ENCODE results near the gene SLC19A1. TPM values are rescaled to one million over a fixed set of nuclear protein-coding genes. Genes with fewer than 3 reads are reported as not detected.

The SLC19A1 gene
- total RNA-seq, result 19.3 and 34.7 TPM in 2 replicates

DNA sequence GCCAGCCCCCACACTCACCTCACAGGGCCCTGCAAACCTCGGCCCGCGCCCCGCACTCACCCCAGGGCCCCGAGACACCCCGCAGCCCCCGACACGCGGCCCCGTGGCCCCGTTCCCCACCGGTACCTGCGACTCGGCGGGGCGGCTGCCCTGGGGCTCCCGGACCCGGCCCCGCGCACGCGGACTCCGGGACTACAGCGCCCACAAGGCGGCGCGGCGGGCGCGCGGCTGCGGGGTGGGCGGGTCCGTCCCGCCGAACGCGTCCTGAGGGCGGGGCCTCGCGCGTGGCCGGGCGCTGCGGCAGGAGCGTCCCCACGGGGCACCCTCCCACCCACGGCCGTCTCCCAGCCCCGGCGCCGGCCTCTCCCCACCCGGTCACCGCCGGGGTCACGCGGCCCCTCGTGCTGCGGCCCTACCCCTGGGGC lies at the start of gene SLC19A1:
Gene SLC19A1, minus strand, starts transcription at position 199 of the 425 bp plus-strand sequence. CDS start 4,481 bp downstream, outside the sequence.
- TF ChIP-seq CTCF (conservative IDR thresholded peaks at IDR 0.05; ENCODE audit: low read depth, low read length), result no peak
- H3K4me3 ChIP-seq (ENCODE audit: low read depth, low read length), result peak within 1 kb of the TSS; percentile 60
- no peak for DNase-seq (ENCODE audit: low read depth)

- no peak for TF ChIP-seq CTCF (conservative IDR thresholded peaks at IDR 0.05; ENCODE audit: low read depth, low read length)
- H3K4me3 ChIP-seq (ENCODE audit: low read depth, low read length), result no peak overlapping the region
Measured at GRCh38 chr21:45591619-45592207, 49.5 kb upstream of the SLC19A1 start.

DNA sequence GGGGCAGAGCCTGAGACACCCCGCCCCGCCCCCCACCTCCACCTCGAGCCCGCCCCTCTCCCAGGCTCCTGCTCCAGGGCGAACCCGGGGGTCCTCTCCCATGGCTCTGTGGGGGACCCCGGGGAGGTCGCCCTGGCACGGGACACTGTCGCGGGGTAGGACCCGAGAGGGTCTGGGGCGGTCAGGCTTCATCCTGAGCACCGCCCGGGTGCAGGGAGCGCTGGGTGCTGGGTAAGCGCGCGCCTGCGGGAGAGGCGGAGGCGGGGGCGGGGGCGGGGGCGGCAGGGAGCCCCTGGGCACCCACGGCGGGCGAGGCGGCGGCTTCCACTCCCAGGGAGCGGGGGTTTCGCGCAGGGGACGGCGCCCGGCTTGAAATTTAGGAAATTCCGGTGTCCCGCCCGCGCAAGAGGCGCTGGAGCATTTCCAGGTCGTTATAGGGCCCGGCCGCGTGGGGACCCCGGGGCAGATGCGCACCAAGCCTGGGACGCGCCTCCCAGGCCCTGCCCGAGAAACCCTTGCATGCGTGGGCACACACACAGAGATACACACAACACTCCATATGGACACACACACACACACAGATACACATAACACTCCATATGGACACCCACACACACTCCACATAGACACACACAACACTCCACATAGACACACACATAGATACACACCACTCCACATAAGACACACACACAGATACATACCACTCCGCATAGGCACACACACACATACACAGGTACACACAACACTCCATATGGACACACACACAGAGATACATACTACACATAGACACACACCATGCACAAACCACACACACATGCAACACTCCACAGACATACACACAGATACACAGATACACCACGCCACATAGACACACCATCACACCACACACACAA lies 48.7 kb upstream of the SLC19A1 start:
- H3K4me3 ChIP-seq (ENCODE audit: low read depth, low read length), result no peak overlapping the region
- TF ChIP-seq CTCF (conservative IDR thresholded peaks at IDR 0.05; ENCODE audit: low read depth, low read length), result no peak
- no peak for DNase-seq (ENCODE audit: low read depth)

More at GRCh38 chr21:45591619-45592207, 49.5 kb upstream of the SLC19A1 start:
- no peak for DNase-seq (ENCODE audit: low read depth)

- DNase-seq (ENCODE audit: low read depth), result no peak
- no peak for TF ChIP-seq CTCF (conservative IDR thresholded peaks at IDR 0.05; ENCODE audit: low read depth, low read length)
- peak overlapping the region; percentile 41 for H3K4me3 ChIP-seq (ENCODE audit: low read depth, low read length)
Measured at GRCh38 chr21:45590246-45590725, 48.0 kb upstream of the SLC19A1 start.

GRCh38 chr21:45589686-45590245 lies 47.5 kb upstream of the SLC19A1 start:
- peak overlapping the region; percentile 41 for H3K4me3 ChIP-seq (ENCODE audit: low read depth, low read length)

More at GRCh38 chr21:45589686-45590245, 47.5 kb upstream of the SLC19A1 start:
- no peak for DNase-seq (ENCODE audit: low read depth)
- no peak for TF ChIP-seq CTCF (conservative IDR thresholded peaks at IDR 0.05; ENCODE audit: low read depth, low read length)
